HFF-Myc (cell line): ENCODE measurements around the gene DCN.

Experiments
- DNase-seq: peaks from one replicate; pipeline ENCODE4 v3.0.0-alpha.2; 2011; ENCODE audit warnings: low read depth; ENCODE audit errors: extremely low read depth
- H3K4me3 ChIP-seq: replicated peaks from 2 replicates; pipeline ENCODE4 v1.5.1; 2011; ENCODE audit warnings: low read depth, mild to moderate bottlenecking, control low read depth, low read length
- CTCF ChIP-seq: IDR thresholded peaks from 2 replicates; pipeline ENCODE4 v1.5.1; 2012; ENCODE audit warnings: mild to moderate bottlenecking, low read depth, low read length, control low read depth; ENCODE audit errors: missing control alignments

Gene DCN

GRCh38 chr12:91100906-91101305 lies 81.7 kb downstream of the DCN start:
- no peak for DNase-seq
- TF ChIP-seq CTCF = no peak
- no peak overlapping the region for H3K4me3 ChIP-seq

GRCh38 chr12:91099836-91100235 lies 82.8 kb downstream of the DCN start:
- DNase-seq = no peak
- H3K4me3 ChIP-seq = no peak overlapping the region
- TF ChIP-seq CTCF = no peak

GRCh38 chr12:91099341-91099740 lies 83.3 kb downstream of the DCN start:
- no peak overlapping the region for H3K4me3 ChIP-seq

GRCh38 chr12:91098941-91099340 lies 83.7 kb downstream of the DCN start:
- H3K4me3 ChIP-seq = no peak overlapping the region
- no peak for TF ChIP-seq CTCF
- DNase-seq = peak; percentile 80

More at GRCh38 chr12:91099341-91099740, 83.3 kb downstream of the DCN start:
- TF ChIP-seq CTCF = no peak
- no peak for DNase-seq

DNA sequence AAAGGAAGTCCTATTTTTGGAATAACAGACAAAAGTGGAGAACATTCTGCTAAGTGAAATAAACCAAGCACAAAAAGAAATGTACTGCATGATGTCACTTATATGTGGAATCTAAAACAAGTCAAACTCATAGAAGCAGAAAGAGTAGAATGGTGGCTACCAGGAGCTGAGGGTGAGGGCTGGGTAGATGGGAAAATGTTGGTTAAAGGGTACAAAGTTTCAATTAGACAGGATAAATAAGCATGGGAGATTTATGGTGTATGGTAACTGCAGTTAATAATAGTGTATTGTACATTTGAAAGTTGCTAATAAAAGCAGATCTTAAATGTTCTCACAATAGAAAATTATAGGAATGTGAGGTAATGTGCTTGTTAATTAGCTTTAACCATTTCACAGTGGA lies 84.2 kb downstream of the DCN start:
- no peak for DNase-seq
- H3K4me3 ChIP-seq = no peak overlapping the region
- TF ChIP-seq CTCF = no peak

- no peak for DNase-seq
- no peak overlapping the region for H3K4me3 ChIP-seq
- no peak for TF ChIP-seq CTCF
Observed at GRCh38 chr12:91094957-91095356, 87.7 kb downstream of the DCN start.

GRCh38 chr12:91094032-91094662 lies 88.5 kb downstream of the DCN start:
- H3K4me3 ChIP-seq = no peak overlapping the region
- TF ChIP-seq CTCF = no peak
- DNase-seq = no peak
